NCI-H2171 treated with DMSO at 0.1 percent for 48 hours (cell line): ENCODE data around the gene AP2A1.

Experiments used
- DNase-seq: peaks from one replicate; lab custom pipeline; 2025; lab: John Stamatoyannopoulos, UW

Gene AP2A1

DNA sequence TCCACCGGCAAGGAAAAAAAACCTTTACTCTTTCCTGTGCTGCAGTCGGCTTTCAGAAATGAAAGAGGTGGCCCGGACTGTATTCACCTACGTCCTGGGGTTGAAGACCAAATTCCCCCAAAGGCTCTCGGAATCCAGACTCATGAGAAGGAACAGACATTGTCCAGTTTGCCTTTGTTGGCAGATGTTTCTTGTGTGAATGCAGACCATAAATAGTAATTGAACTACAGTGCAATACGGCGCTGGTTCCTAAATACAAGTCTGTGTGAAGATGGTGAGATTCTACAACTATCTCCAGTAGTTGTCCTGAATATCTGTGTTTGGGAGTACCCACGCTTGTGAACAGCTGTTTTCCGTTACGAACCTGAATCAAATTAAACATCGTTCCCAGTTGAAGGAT, 72.9 kb downstream of the AP2A1 start:
- DNase-seq = no peak

DNA sequence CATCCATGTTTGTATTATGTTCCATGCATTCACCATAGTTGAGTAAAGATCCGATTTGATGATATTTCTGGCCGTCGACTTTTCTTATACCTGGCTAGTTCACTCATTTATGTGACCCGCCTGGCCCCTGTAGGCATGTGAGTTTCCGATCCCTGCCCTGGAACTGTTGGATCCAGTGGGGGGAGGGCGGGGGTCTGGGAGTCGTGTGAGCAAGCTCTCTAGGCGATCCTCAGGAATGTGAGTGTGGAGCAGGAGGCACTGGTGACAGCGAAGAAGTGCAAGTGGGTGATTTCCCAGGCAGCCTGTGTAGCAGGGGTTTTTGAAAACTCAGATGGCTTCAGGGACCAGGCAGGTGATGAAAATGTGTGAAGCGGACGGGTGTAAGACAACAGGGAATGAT, 73.5 kb downstream of the AP2A1 start:
- no peak for DNase-seq

GRCh38 chr19:49840736-49841249, 74.0 kb downstream of the AP2A1 start:
- no peak for DNase-seq

- no peak for DNase-seq
These were observed 76.5 kb downstream of the AP2A1 start for GRCh38 chr19:49843265-49843664.

- DNase-seq = no peak
These were observed 77.6 kb downstream of the AP2A1 start for GRCh38 chr19:49844138-49845095.

- no peak for DNase-seq
These were observed 78.6 kb downstream of the AP2A1 start for GRCh38 chr19:49845414-49845813.

- no peak for DNase-seq
These were observed 79.6 kb downstream of the AP2A1 start for GRCh38 chr19:49846408-49846807.

DNA sequence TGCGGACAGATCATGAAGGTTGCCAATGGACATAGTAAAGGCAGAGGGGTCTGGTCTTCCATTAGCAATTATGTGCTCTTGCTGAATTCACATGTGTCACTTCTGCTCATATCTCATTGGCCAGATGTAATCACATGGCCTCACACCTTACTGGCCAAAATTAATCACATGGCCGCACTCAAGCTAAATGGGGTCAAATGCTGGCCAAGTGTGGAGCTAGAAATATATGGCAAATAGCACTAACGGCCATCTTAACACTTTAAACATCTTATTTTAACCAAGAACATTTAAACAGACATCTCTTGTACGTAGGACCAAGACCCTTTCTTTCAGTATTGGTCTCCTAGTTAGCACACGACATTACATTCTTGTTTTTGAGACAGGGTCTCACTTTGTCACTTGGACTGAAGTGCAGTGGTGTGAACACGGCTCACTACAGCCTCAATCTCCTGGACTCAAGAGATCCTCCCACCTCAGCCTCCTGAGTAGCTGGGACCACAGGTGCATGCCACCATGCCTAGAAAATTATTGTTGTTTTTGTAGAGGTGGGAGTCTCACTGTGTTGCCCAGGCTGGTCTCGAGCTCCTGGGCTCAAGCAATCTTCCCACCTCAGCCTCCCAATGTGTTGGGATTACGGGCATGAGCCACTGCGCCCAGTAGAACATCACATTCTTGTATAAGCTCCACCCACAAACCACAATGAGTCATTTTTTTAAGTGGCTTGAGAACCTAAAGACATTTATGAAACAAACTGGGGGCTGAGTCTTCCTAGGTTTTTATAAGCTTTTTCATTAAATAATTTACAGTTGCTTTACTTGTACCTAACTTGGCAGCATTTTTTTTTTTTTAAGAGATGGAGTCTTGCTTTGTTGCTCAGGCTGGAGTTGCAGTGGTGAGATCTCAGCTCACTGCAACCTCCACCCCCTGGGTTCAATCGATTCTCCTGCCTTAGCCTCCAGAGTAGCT, 81.2 kb downstream of the AP2A1 start:
- DNase-seq = no peak

GRCh38 chr19:49848938-49849337, 82.1 kb downstream of the AP2A1 start:
- no peak for DNase-seq

- DNase-seq = no peak
These were observed 82.8 kb downstream of the AP2A1 start for GRCh38 chr19:49849433-49850220.

GRCh38 chr19:49850221-49850486, 83.4 kb downstream of the AP2A1 start:
- no peak for DNase-seq

DNA sequence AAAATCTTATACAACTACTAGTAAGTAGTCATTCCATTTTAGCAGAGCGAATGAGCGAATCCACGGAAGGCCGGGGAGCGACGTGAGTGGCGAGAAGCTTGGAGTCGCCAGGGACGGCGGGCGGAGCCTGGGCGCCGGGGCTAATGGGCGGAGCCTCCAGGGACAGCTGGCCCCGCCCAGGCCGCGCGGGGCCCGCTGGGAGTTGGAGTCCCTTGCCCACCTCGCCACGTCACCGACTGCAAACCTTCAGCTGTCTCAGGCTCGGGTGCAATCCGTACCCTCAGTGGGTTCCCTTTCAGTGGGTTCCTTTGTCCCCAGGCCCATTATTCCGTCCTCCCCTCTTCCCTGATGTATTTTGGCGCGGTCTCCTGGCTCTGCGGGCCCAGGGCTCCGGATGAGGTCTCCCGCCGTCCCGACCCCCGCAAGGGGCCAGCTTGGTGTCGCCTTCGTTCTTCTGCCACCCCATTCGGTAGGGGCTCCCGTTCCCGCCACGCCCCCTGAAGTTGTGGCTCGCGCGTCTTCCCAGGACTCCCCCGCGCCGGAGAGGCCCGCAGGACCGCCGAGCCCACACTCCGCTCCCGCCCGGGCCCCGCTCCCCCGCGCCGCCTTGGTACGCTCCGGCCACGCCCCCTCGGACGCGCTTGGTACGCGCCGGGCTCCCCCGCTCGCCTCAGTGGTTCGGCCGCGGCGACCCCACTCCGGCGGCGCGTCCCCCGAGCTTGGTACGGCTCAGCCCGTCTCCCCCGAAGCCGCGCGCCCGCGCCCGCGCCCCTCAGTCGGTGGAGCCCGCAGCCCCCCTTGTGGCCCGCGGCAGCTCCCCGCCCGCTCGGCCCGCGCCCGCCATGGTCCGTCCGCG, 83.9 kb downstream of the AP2A1 start, which contains the start of gene PTOV1:
Gene PTOV1, plus strand, starts transcription at position 673 of the 856 bp plus-strand sequence.
- DNase-seq = peak; percentile 97

DNA sequence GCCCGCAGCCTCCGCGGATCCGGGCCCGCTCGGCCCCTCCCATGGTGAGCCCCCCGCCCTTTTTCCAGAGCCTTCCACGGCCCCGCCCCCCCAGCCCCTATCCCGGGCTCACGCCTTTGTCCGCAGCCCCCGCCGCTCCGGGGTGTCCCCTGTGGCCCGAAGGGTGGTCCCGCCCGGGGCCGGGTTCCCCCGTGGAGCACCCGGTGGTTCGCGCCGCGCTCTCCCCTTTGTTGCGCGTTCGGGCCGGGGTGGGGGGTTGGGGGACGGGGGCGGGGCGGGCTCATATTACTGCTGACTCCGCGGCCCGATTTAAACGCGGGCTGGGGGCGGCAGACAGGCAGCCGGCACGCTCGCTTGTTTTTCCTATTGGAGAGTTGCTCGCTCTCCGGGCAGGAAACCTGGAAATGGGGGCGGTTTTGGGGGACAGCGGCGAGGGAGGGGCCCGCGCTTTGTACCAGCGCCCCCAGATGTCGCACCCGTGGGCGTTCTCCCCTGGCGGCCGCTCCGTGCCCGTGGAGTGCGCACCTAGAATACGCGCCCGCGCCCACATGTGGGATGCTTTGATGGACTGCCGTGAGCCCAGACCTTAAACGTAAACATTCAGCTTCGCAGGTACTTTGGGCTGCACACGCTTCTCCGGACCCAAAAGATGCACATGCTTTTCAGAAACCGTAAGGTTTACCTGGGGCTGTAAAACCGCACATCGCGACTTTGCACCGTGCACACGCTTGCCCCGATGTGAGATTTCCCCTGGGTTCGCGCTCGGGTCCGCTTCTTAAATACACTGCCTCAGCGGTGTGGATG, 84.9 kb downstream of the AP2A1 start:
- peak; percentile 70 for DNase-seq

DNA sequence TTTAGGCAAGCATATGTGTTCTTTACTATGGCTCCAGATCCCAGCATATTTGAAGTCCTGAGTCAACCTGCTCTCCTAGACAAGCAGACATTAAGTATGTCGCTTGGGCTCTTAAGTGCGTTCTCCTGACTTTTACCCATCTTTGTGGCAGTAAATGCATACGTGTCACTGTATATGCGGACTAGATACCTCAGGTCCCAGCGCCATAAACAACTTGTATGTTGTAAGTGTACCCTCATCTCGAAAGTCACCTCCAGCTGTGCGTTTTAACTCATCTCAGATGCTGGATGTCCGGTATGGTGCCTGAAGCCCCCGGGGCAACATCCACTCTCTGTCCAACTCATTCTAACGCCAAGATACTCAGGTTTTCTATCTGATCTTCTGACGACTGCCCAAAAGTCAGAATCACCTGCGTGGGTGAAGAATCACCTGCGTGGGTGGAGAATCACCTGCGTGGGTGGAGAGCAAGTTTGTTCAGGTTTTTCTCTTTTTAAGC, 85.9 kb downstream of the AP2A1 start:
- DNase-seq = no peak

- DNase-seq = no peak
These were observed 87.1 kb downstream of the AP2A1 start for GRCh38 chr19:49853852-49854377.

DNA sequence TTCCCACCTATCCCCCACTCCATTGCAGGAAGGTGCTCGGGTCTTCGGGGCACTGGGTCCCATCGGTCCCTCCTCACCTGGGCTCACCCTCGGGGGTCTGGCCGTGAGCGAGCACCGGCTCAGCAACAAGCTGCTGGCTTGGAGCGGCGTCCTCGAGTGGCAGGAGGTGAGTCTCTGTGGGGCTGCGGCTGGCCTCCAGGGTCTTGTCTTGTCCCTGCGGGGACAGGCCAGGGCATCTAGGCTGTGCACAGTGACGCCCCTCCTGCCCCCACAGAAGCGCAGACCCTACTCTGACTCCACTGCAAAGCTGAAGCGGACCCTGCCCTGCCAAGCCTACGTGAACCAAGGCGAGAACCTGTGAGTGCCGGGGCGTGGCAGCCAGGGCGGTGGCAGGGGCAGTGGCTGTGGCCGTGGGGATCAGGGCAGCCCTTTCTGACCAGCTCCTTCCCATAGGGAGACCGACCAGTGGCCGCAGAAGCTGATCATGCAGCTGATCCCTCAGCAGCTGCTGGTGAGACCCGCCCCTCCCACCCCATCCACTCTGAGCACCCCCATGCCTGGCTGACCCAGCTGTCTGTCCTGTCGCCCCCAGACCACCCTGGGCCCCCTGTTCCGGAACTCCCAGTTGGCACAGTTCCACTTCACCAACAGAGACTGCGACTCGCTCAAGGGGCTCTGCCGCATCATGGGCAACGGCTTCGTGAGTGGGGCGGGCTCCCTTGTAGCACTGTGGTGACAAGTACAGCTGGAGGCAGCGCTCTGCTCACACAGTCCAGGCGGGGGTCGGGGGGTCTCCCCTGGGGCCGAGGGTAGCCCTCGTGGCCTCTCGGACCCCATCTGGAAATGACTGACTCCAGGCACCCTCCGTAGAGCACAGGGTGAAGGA, 87.8 kb downstream of the AP2A1 start:
- DNase-seq = no peak

- no peak for DNase-seq
These were observed 88.5 kb downstream of the AP2A1 start for GRCh38 chr19:49855277-49855675.
